ENCODE results near the gene SORL1. TPM values are rescaled to one million over a fixed set of nuclear protein-coding genes. Genes with fewer than 3 reads are reported as not detected.
A peak's percentile ranks its signal among the peaks of the same experiment; 100 is the strongest.

The SORL1 gene
- total and polyA plus RNA-seq, 2 of the 13 experiments (the other 11 are each of a cell fraction or from before 2014, with no cell fraction given): 21.3 to 148 TPM

- H3K4me2 ChIP-seq (ENCODE audit: low read depth, low read length): no peak overlapping the region
- POLR2A ChIA-PET: no interaction called here
- no peaks in the 10 kb centered on the region for H3K9me3 ChIP-seq (ENCODE audit: low read length)
These were observed 184.1 kb downstream of the SORL1 start for GRCh38 chr11:121636081-121636799.

More at GRCh38 chr11:121636081-121636799, 184.1 kb downstream of the SORL1 start:
- DNase-seq (ENCODE audit: low spot score) (no peak), ATAC-seq (peak; percentile 53; the same call in 2 of the 3 replicates), FAIRE-seq (no peak)
- Histone ChIP-seq H3K36me3 (replicated peaks in 1 of 2; ENCODE audit: control insufficient read depth in 1 of 2, insufficient read depth in 2 of 2, low read length in 2 of 2) (peaks cover 0 to 8% of the 10 kb centered on the region in 2 experiments; a peak in 4 of 5 replicates), H3K4me3 (replicated peaks in 1 of 3; ENCODE audit: insufficient read depth in 1 of 3, low read depth in 2 of 3, low read length in 3 of 3) (no peak overlapping the region), H3K79me2 (ENCODE audit: insufficient read depth, low read length) (no peaks in the 10 kb centered on the region), H4K20me1 (ENCODE audit: insufficient read depth, low read length) (no peaks in the 10 kb centered on the region), H3K27ac (ENCODE audit: extremely low read length, insufficient read depth, low read length) (no peak overlapping the region), H3K9ac (ENCODE audit: insufficient read depth, low read depth, low read length) (no peak overlapping the region), H2AFZ (ENCODE audit: low read length) (no peak overlapping the region), H3K4me1 (ENCODE audit: insufficient read depth, low read length) (no peaks in the 10 kb centered on the region), H3K27me3 (ENCODE audit: control insufficient read depth in 1 of 2, insufficient read depth in 2 of 2, low read length in 2 of 2) (no peaks in the 10 kb centered on the region)
- TSS peak; percentile 23 for BruUV-seq (replicated peaks)
- 61% methylated on average over 2 of the region's 2 CpGs for WGBS (ENCODE audit: low lambda C conversion rate)
- in situ Hi-C loops (cut with HindIII; ENCODE audit: extremely low pct_ligation_motif_present, low pct_unique_long_range_greater_than_20kb) (no loop called here), intact Hi-C loops (cut with micrococcal nuclease; ENCODE audit: unreplicated experiment) (no loop called here)
- TF ChIP-seq ZNF382 (CRISPR knock-in tag; IDR thresholded peaks at IDR 0.05; ENCODE audit: borderline replicate concordance) (no peak), ZNF18 (CRISPR knock-in tag; IDR thresholded peaks at IDR 0.05; ENCODE audit: insufficient replicate concordance) (no peak), ZNF816 (CRISPR knock-in tag; IDR thresholded peaks at IDR 0.05; ENCODE audit: borderline replicate concordance) (no peak), HDAC6 (IDR thresholded peaks at IDR 0.05; ENCODE audit: low read depth, low read length) (no peak), ZNF788 (CRISPR knock-in tag; IDR thresholded peaks at IDR 0.05; ENCODE audit: borderline replicate concordance) (no peak), MTF2 (CRISPR knock-in tag; IDR thresholded peaks at IDR 0.05; ENCODE audit: borderline replicate concordance) (no peak), CERS6 (CRISPR knock-in tag; IDR thresholded peaks at IDR 0.05) (no peak), HNF4A (CRISPR knock-in tag; IDR thresholded peaks at IDR 0.05) (no peak), ZNF615 (CRISPR knock-in tag; IDR thresholded peaks at IDR 0.05; ENCODE audit: borderline replicate concordance) (no peak), NFRKB (IDR thresholded peaks at IDR 0.05) (no peak)
- TF ChIP-seq, protein P1, sequence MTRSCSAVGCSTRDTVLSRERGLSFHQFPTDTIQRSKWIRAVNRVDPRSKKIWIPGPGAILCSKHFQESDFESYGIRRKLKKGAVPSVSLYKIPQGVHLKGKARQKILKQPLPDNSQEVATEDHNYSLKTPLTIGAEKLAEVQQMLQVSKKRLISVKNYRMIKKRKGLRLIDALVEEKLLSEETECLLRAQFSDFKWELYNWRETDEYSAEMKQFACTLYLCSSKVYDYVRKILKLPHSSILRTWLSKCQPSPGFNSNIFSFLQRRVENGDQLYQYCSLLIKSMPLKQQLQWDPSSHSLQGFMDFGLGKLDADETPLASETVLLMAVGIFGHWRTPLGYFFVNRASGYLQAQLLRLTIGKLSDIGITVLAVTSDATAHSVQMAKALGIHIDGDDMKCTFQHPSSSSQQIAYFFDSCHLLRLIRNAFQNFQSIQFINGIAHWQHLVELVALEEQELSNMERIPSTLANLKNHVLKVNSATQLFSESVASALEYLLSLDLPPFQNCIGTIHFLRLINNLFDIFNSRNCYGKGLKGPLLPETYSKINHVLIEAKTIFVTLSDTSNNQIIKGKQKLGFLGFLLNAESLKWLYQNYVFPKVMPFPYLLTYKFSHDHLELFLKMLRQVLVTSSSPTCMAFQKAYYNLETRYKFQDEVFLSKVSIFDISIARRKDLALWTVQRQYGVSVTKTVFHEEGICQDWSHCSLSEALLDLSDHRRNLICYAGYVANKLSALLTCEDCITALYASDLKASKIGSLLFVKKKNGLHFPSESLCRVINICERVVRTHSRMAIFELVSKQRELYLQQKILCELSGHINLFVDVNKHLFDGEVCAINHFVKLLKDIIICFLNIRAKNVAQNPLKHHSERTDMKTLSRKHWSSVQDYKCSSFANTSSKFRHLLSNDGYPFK (CRISPR knock-in tag; IDR thresholded peaks at IDR 0.05; ENCODE audit: borderline replicate concordance): no peak
- TF ChIP-seq, protein P2, sequence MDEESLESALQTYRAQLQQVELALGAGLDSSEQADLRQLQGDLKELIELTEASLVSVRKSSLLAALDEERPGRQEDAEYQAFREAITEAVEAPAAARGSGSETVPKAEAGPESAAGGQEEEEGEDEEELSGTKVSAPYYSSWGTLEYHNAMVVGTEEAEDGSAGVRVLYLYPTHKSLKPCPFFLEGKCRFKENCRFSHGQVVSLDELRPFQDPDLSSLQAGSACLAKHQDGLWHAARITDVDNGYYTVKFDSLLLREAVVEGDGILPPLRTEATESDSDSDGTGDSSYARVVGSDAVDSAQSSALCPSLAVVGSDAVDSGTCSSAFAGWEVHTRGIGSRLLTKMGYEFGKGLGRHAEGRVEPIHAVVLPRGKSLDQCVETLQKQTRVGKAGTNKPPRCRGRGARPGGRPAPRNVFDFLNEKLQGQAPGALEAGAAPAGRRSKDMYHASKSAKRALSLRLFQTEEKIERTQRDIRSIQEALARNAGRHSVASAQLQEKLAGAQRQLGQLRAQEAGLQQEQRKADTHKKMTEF (CRISPR knock-in tag; IDR thresholded peaks at IDR 0.05): no peak
- CTCF ChIA-PET (ENCODE audit: low intra/inter-chr PET ratio, low total read pairs): no interaction called here

Measured in HepG2 (cell line).